Mucosa of stomach (tissue), 1 donor: ENCODE measurements around the gene ALOX5.

ENCODE experiments used
- H3K27me3 ChIP-seq: one replicate; pipeline ENCODE4 v1.7.0; 2013; ENCODE audit warnings: mild to moderate bottlenecking, low read length; ENCODE audit not compliant: control insufficient read depth, insufficient read depth
- H3K36me3 ChIP-seq: one replicate; pipeline ENCODE4 v1.7.0; 2013; ENCODE audit warnings: low read length; ENCODE audit not compliant: control insufficient read depth, insufficient read depth
- H3K4me1 ChIP-seq: one replicate; pipeline ENCODE4 v1.7.0; 2013; ENCODE audit warnings: mild to moderate bottlenecking, low read length; ENCODE audit not compliant: control insufficient read depth, insufficient read depth
- H3K4me3 ChIP-seq: one replicate; pipeline ENCODE4 v1.7.0; 2013; ENCODE audit warnings: low read length
- H3K9ac ChIP-seq: one replicate; pipeline ENCODE4 v1.7.0; 2013; ENCODE audit warnings: mild to moderate bottlenecking, low read length, moderate library complexity
- H3K9me3 ChIP-seq: one replicate; pipeline ENCODE4 v1.7.0; 2013; ENCODE audit warnings: mild to moderate bottlenecking, low read length, moderate library complexity; ENCODE audit not compliant: control insufficient read depth
- donor health status: Pancreatic carcinoma.

Gene ALOX5

GRCh38 chr10:45433716-45434469 is 59.9 kb downstream of the ALOX5 start:
- Histone ChIP-seq H3K9ac (no peak overlapping the region), H3K9me3 (no peaks in the 10 kb centered on the region), H3K27me3 (no peaks in the 10 kb centered on the region), H3K36me3 (no peaks in the 10 kb centered on the region), H3K4me1 (no peaks in the 10 kb centered on the region), H3K4me3 (no peak overlapping the region)

GRCh38 chr10:45437587-45438465 is 63.8 kb downstream of the ALOX5 start:
- Histone ChIP-seq H3K4me3 (no peak overlapping the region), H3K4me1 (no peaks in the 10 kb centered on the region), H3K9me3 (no peaks in the 10 kb centered on the region), H3K9ac (no peak overlapping the region), H3K27me3 (no peaks in the 10 kb centered on the region), H3K36me3 (no peaks in the 10 kb centered on the region)

DNA sequence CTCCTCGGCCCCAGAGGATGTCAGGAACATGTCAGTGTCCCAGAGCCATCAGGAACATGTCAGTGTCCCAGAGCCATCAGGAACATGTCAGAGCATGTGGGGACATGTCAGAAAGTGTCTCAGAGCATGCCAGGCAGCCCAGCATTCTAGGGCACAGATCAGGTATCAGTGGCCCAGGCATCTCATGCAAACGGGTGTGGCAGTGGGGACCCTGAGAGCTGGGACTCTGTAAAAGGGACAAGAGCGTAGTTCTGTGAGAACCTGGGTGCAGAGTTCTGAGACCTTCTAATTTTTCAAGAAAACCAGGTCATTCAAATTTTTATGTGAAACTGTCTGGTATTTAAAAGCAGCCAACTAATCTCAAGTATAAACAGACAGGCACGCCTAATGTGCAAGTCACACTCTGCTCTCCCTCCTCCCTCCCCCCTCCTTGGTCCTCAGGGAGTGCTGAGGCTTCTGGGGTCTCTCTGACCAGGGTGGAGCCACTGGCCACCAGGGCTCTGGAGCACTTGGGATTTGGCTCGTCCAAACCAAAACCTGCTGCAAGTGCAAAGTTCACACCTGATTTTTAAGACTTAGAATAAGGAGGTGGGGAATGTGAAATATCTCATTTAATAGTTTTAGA is 64.6 kb downstream of the ALOX5 start:
- no peak overlapping the region for H3K9ac ChIP-seq
- no peaks in the 10 kb centered on the region for H3K4me1 ChIP-seq
- no peaks in the 10 kb centered on the region for H3K27me3 ChIP-seq
- no peak overlapping the region for H3K4me3 ChIP-seq
- no peaks in the 10 kb centered on the region for H3K36me3 ChIP-seq
- no peaks in the 10 kb centered on the region for H3K9me3 ChIP-seq

GRCh38 chr10:45439365-45439764 is 65.3 kb downstream of the ALOX5 start:
- H3K4me1 ChIP-seq = no peaks in the 10 kb centered on the region

GRCh38 chr10:45439873-45440272 is 65.9 kb downstream of the ALOX5 start:
- H3K9me3 ChIP-seq = no peaks in the 10 kb centered on the region
- no peaks in the 10 kb centered on the region for H3K27me3 ChIP-seq
- no peaks in the 10 kb centered on the region for H3K4me1 ChIP-seq
- no peak overlapping the region for H3K4me3 ChIP-seq
- no peaks in the 10 kb centered on the region for H3K36me3 ChIP-seq
- H3K9ac ChIP-seq = no peak overlapping the region

More at GRCh38 chr10:45439365-45439764, 65.3 kb downstream of the ALOX5 start:
- Histone ChIP-seq H3K4me3 (no peak overlapping the region), H3K27me3 (no peaks in the 10 kb centered on the region), H3K36me3 (no peaks in the 10 kb centered on the region), H3K9me3 (no peaks in the 10 kb centered on the region), H3K9ac (no peak overlapping the region)

GRCh38 chr10:45440511-45441062 is 66.6 kb downstream of the ALOX5 start:
- Histone ChIP-seq H3K4me1 (no peaks in the 10 kb centered on the region), H3K4me3 (no peak overlapping the region), H3K27me3 (no peaks in the 10 kb centered on the region), H3K9ac (no peak overlapping the region), H3K9me3 (no peaks in the 10 kb centered on the region), H3K36me3 (no peaks in the 10 kb centered on the region)

DNA sequence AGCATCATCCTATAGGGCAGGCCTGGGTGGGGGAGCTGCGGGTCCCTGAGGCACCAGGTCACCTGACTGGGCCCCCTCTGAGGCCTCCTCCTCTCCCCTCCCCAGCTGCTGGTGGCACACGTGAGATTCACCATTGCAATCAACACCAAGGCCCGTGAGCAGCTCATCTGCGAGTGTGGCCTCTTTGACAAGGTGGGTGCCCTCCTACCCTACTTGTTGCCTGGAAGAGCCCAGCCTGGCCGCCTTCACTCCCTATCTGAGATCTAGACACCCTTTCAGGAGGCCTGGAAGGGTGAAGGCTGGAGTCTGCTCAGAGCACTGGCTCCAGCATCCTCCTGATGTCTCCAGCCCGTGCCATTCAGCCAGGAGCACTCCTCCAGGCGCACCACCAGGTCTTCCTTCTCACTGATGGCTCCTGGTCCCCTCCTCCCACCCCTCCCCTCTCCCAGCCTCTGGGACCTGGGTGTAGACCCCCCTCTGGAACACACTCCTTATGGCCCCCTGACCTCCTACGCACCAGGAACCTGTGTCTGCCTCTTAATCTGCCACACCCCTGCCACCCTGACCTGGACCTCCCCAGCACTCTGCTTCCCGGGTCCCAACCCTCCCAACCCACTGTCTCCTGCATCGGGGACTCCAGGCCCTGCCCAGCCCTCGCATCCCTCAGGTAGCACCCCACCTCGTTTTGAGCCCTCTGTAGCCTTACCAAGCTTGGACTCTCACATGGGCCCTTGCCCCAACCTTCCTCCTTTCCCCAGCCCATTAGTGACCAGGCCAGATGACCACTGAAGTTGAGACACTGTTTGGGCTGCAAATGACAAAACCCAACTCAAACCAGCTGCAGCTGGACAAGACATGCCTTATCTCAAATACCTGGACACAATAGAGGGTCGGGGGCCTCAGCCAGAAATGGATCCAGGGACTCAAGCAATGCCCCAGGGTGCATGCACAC is 67.5 kb downstream of the ALOX5 start:
- no peaks in the 10 kb centered on the region for H3K4me1 ChIP-seq
- H3K9me3 ChIP-seq = no peaks in the 10 kb centered on the region
- H3K36me3 ChIP-seq = no peaks in the 10 kb centered on the region
- no peak overlapping the region for H3K9ac ChIP-seq
- no peak overlapping the region for H3K4me3 ChIP-seq
- H3K27me3 ChIP-seq = no peaks in the 10 kb centered on the region

DNA sequence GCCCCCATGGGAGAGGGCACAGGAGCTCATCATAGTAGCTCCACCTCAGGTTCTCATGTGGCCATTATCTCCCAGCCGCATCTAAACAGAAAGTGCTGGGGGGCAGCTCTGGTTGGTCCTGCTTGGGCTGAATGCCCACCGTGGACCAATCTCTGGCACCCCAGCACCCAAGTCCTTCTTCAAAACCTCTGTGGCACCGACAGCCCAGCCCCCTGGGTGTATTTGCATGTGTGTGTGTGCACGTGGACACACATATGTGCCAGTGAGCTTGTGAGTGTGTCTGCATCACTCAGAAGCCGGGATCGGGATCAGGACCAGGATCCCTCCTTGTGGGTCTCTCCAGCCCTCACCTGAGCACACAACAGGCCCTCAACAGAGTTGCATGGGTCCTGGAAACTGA is 68.2 kb downstream of the ALOX5 start:
- H3K36me3 ChIP-seq = no peaks in the 10 kb centered on the region
- no peaks in the 10 kb centered on the region for H3K27me3 ChIP-seq

GRCh38 chr10:45442662-45443061 is 68.6 kb downstream of the ALOX5 start:
- Histone ChIP-seq H3K4me1 (no peaks in the 10 kb centered on the region), H3K27me3 (no peaks in the 10 kb centered on the region), H3K4me3 (no peak overlapping the region), H3K9ac (no peak overlapping the region), H3K9me3 (no peaks in the 10 kb centered on the region), H3K36me3 (no peaks in the 10 kb centered on the region)

More for the DNA sequence above, 68.2 kb downstream of the ALOX5 start:
- Histone ChIP-seq H3K9ac (no peak overlapping the region), H3K9me3 (no peaks in the 10 kb centered on the region), H3K4me3 (no peak overlapping the region), H3K4me1 (no peaks in the 10 kb centered on the region)

DNA sequence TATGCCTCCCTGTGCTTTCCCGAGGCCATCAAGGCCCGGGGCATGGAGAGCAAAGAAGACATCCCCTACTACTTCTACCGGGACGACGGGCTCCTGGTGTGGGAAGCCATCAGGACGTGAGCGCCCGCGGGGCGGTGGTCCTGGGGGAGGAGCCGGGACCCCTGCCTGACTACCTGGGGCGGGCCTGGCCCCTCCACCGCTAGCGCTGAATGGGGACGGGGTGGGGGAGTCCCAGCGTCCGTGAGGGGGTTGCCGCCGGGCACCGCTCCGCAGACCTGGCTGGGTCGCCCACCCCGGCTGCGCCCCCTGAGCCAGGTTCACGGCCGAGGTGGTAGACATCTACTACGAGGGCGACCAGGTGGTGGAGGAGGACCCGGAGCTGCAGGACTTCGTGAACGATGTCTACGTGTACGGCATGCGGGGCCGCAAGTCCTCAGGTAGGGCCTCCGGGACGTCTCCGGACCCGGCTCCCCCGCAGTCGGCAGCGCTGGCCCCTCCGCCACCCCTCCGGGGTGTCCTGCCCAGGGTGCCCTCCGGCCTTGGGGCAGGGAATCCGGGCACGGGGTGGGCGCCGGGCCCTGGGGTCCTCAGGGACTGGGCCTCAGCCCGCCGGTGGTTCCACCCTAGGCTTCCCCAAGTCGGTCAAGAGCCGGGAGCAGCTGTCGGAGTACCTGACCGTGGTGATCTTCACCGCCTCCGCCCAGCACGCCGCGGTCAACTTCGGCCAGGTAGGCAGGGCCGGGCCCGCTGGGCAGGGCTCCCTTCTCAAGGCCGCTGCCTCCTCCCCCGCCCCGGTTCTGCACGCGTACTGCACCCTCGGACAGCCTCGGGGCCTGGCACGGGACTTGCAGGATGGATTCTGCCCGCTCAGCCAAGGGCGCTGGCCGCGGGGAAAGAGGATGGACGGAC is 69.3 kb downstream of the ALOX5 start:
- Histone ChIP-seq H3K27me3 (no peaks in the 10 kb centered on the region), H3K4me3 (no peak overlapping the region), H3K36me3 (no peaks in the 10 kb centered on the region), H3K9ac (no peak overlapping the region), H3K4me1 (no peaks in the 10 kb centered on the region), H3K9me3 (no peaks in the 10 kb centered on the region)
